Right cardiac atrium (tissue), 5 donors: ENCODE data around the gene ITM2C. TPM values are rescaled to one million over a fixed set of nuclear protein-coding genes. Genes with fewer than 3 reads are reported as not detected.
A peak's percentile ranks its signal among the peaks of the same experiment; 100 is the strongest.

Experiments
- ATAC-seq, 2 donors: fragments of 200-7000 bp; cut with Tn5 transposase; one replicate each; pipeline versions ENCODE4 v1.8.0 to v1.9.1; 2020; ENCODE audit warnings: moderate library complexity in 2 of 2, mild to moderate bottlenecking in 1 of 2
- DNase-seq, 3 donors: peaks; one replicate each; pipeline ENCODE4 v3.0.0-alpha.2; 2020
- H3K27ac ChIP-seq: one replicate; pipeline ENCODE4 v1.5.1; 2013; ENCODE audit warnings: mild to moderate bottlenecking, low read length, control low read depth, moderate library complexity
- H3K27me3 ChIP-seq: one replicate; pipeline ENCODE4 v1.6.1; 2013; ENCODE audit not compliant: control insufficient read depth, insufficient read depth
- H3K4me1 ChIP-seq: one replicate; pipeline ENCODE4 v1.6.1; 2013; ENCODE audit warnings: low read length; ENCODE audit not compliant: control insufficient read depth, insufficient read depth
- H3K4me3 ChIP-seq: one replicate; pipeline ENCODE4 v1.5.1; 2013; ENCODE audit warnings: low read length, control low read depth
- H3K9me3 ChIP-seq: one replicate; pipeline ENCODE4 v1.6.1; 2013; ENCODE audit warnings: low read length; ENCODE audit not compliant: control insufficient read depth
- WGBS: extraction: QIAGEN DNeasy Blood & Tissue Kit; methylation state at CpG from one replicate; pipeline ENCODE4 v1.1.7; 2013; 5-methylcytosine and 5-hydroxymethylcytosine counted together
- intact Hi-C, 4 donors: fragments of 100-400 bp; cut with DNase I; formaldehyde crosslinking; loops; one replicate each; pipeline versions ENCODE4 v1.11.0 to v1.14.0; 2022 to 2023
- polyA plus RNA-seq: library from polyadenylated mRNA; stranded (reverse); fragments of 200-250 nt; gene quantifications from one replicate; pipeline ENCODE4 v1.2.3, GENCODE V29; 2013
- total RNA-seq, 4 donors: library from RNA; stranded (reverse); fragmentation: NEBNext Ultra II Directional; extraction: Animal tissue kit (Norgen Biotek cat#: 25700); gene quantifications; one replicate each; pipeline ENCODE4 v1.2.1, GENCODE V29; 2021
- donor health status: healthy with polysubstance abuse.
- donor health status: DM: no; HTN: yes; CAD: no.
- donor health status: DM: no; HTN: no; CAD: no.
- donor health status: DM: no; HTN: yes; CAD: no; lungs with severe emphysema.
- donor health status: DM: yes; HTN: yes; CAD: no.

ITM2C gene
- total and polyA plus RNA-seq, 5 donors, result 40.5 to 73.1 (median 59.4) TPM

- 49% methylated on average over 6 of the region's 6 CpGs for WGBS
- ATAC-seq (no peak), DNase-seq (peak in 1 of 3 donors; percentile 10)
- Histone ChIP-seq H3K27ac (no peak overlapping the region), H3K4me1 (no peaks in the 10 kb centered on the region), H3K27me3 (no peaks in the 10 kb centered on the region), H3K9me3 (no peaks in the 10 kb centered on the region), H3K4me3 (no peak overlapping the region)
- intact Hi-C loops, result no loop called here
Measured at GRCh38 chr2:230895536-230896345, 31.0 kb downstream of the ITM2C start.

GRCh38 chr2:230896346-230897115, 31.8 kb downstream of the ITM2C start:
- 81% methylated on average over 19 of the region's 19 CpGs for WGBS
- DNase-seq (no peak), ATAC-seq (no peak)
- intact Hi-C loops, result no loop called here
- Histone ChIP-seq H3K9me3 (no peaks in the 10 kb centered on the region), H3K27ac (no peak overlapping the region), H3K4me3 (no peak overlapping the region), H3K27me3 (no peaks in the 10 kb centered on the region), H3K4me1 (no peaks in the 10 kb centered on the region)

- no peaks in the 10 kb centered on the region for H3K9me3 ChIP-seq
- H3K4me3 ChIP-seq, result no peak overlapping the region
- 90% methylated on average over 13 of the region's 13 CpGs for WGBS
- no peaks in the 10 kb centered on the region for H3K4me1 ChIP-seq
- intact Hi-C loops, result no loop called here
- no peak for ATAC-seq
- H3K27me3 ChIP-seq, result no peaks in the 10 kb centered on the region
- no peak for DNase-seq
- H3K27ac ChIP-seq, result no peak overlapping the region
Measured at GRCh38 chr2:230898016-230898712, 33.4 kb downstream of the ITM2C start.

- H3K27ac ChIP-seq, result no peak overlapping the region
- DNase-seq, result peak in 1 of 3 donors; percentile 21
Measured at GRCh38 chr2:230898713-230899091, 34.0 kb downstream of the ITM2C start.

DNA sequence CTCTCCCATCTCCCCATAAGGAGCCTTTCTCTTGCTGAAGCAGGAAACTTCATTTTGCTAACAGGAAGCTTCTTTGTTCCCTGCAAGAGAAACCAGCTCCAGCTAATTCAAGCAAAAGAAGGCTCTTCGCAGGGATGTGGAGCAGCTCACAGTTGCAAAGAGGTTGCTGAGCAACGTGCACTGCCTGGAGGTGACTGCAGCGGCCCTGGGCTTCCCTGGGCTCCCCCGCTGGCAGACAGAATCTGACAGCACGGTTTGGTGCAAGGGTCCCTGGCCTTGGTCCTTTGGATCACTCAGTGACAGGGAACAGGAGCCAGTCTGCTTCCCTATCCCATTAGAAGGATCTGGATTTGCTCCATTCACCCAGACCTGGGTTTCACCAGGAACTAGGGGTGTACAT, 34.5 kb downstream of the ITM2C start:
- intact Hi-C loops, result no loop called here
- Histone ChIP-seq H3K9me3 (no peaks in the 10 kb centered on the region), H3K4me1 (no peaks in the 10 kb centered on the region), H3K27me3 (no peaks in the 10 kb centered on the region), H3K27ac (no peak overlapping the region), H3K4me3 (no peak overlapping the region)
- ATAC-seq (no peak), DNase-seq (no peak)
- WGBS, result 41% methylated on average over 5 of the region's 5 CpGs

More at GRCh38 chr2:230898713-230899091, 34.0 kb downstream of the ITM2C start:
- WGBS, result 64% methylated on average over 8 of the region's 8 CpGs
- no peak for ATAC-seq
- Histone ChIP-seq H3K4me1 (no peaks in the 10 kb centered on the region), H3K4me3 (no peak overlapping the region), H3K9me3 (no peaks in the 10 kb centered on the region), H3K27me3 (no peaks in the 10 kb centered on the region)
- intact Hi-C loops, result no loop called here

GRCh38 chr2:230899786-230900185, 35.0 kb downstream of the ITM2C start:
- no peaks in the 10 kb centered on the region for H3K27me3 ChIP-seq
- 86% methylated on average over 4 of the region's 4 CpGs for WGBS
- ATAC-seq, result no peak
- no peaks in the 10 kb centered on the region for H3K9me3 ChIP-seq
- no peak overlapping the region for H3K4me3 ChIP-seq
- H3K4me1 ChIP-seq, result no peaks in the 10 kb centered on the region
- H3K27ac ChIP-seq, result no peak overlapping the region
- intact Hi-C loops, result no loop called here
- no peak for DNase-seq

DNA sequence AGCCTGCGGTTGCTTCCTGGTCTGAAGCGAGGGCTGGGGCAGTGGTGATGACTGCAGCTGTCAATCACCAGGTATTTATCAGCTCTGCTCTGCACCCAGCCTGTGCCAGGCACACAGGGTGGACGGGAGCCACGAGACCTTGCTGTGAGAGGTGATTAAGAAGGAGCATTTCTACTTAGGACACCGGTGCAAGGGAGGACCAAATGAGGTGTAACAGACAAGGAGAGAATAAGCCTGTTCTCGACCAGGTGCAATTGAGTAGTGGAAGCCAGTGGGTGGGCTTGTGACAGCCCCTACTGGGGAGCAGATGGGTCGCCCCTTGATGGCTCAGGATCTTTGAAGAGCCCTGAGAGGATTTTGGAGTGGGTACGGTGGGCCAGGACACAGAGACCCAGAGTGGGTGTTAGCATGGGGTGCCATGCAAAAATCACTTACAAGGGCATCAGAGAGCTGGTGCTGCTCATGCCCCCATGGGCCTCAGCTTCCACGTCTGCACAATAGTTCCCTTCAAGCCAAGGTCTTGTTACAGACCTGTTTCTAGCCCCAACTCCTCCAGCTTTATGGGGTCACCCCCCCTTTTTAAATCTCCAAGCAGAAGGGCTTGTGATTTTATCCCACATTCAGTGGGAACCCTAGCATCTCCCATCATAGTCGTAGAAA, 35.7 kb downstream of the ITM2C start:
- intact Hi-C loops, result no loop called here
- Histone ChIP-seq H3K9me3 (no peaks in the 10 kb centered on the region), H3K4me3 (no peak overlapping the region), H3K4me1 (no peaks in the 10 kb centered on the region), H3K27me3 (no peaks in the 10 kb centered on the region), H3K27ac (no peak overlapping the region)
- 63% methylated on average over 10 of the region's 10 CpGs for WGBS
- no peak for ATAC-seq
- no peak for DNase-seq

GRCh38 chr2:230901006-230901405, 36.3 kb downstream of the ITM2C start:
- intact Hi-C loops, result no loop called here
- H3K27ac ChIP-seq, result no peak overlapping the region
- no peaks in the 10 kb centered on the region for H3K27me3 ChIP-seq
- H3K4me3 ChIP-seq, result no peak overlapping the region
- ATAC-seq (no peak), DNase-seq (no peak)
- H3K4me1 ChIP-seq, result no peaks in the 10 kb centered on the region
- 78% methylated on average over 5 of the region's 5 CpGs for WGBS
- no peaks in the 10 kb centered on the region for H3K9me3 ChIP-seq

DNA sequence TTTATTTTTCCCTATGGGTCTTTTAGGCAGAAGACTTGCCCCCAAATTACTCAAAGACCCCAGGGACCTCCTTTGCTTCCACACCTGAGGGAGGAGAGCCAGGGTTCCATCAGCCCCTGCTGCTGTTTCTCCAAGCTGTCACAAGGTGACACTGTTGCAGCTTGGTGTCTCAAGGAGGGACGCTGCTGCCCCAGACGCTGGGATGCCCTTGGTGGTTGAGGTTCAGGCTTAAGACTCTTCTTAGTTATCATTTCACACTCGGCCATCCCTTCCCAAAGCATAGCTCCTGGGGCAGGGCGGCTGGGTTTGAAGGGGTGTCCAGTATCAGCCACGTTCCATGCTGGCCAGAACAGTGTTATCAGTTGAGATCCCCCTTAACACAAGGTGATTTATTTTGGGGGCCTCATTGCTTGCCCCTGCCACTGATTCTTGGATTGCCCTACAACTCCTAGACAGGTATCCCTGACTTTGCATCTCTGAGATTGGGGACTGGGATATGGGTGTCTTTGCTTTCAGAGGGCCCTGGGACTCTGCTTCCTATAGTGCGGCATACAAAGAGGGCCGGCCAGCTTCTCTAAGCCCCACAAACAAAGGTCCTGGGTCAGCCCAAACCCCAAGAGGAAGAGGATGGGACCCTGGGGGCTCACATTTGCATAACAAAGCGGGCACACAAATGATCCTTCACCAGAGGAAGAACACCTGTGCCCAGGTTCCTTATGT, 37.6 kb downstream of the ITM2C start:
- Histone ChIP-seq H3K27ac (no peak overlapping the region), H3K27me3 (no peaks in the 10 kb centered on the region), H3K9me3 (no peaks in the 10 kb centered on the region), H3K4me1 (no peaks in the 10 kb centered on the region), H3K4me3 (no peak overlapping the region)
- intact Hi-C loops, result loop anchor here (2.0 kb wide), 1 partner anchor 84 kb away; no protein-coding TSS in a partner anchor
- WGBS, result 46% methylated on average over 8 of the region's 8 CpGs
- peak; percentile 44 to 81 (median 46) for DNase-seq
- peak; percentile 37 to 73 for ATAC-seq
